ENCODE measurements around the gene PLEKHH1.
"Not testable (repeated sequence)": the region's sequence is repeated elsewhere in the genome, so short reads cannot be mapped to it uniquely, and the experiment has no call there.

Gene PLEKHH1

GRCh38 chr14:67529947-67530935 lies 2.8 kb upstream of the PLEKHH1 start:
- no peak for DNase-seq (ENCODE audit: low read depth in 2 of 2)

GRCh38 chr14:67532606-67532997 lies 488 bp upstream of the PLEKHH1 start:
- DNase-seq (ENCODE audit: low read depth in 2 of 2): no peak

GRCh38 chr14:67533754-67534085 lies 630 bp downstream of the PLEKHH1 start:
- no peak for DNase-seq (ENCODE audit: low read depth in 2 of 2)

- DNase-seq (ENCODE audit: low read depth in 2 of 2): no peak
Measured at GRCh38 chr14:67536087-67536486, 3.0 kb downstream of the PLEKHH1 start.

- DNase-seq (ENCODE audit: low read depth in 2 of 2): no peak
Measured at GRCh38 chr14:67537736-67538135, 4.6 kb downstream of the PLEKHH1 start.

GRCh38 chr14:67538501-67538900 lies 5.4 kb downstream of the PLEKHH1 start:
- no peak for DNase-seq (ENCODE audit: low read depth in 2 of 2)

- DNase-seq (ENCODE audit: low read depth in 2 of 2): no peak
Measured at GRCh38 chr14:67539116-67539515, 6.0 kb downstream of the PLEKHH1 start.

- no peak for DNase-seq (ENCODE audit: low read depth in 2 of 2)
Measured at GRCh38 chr14:67541448-67542387, 8.6 kb downstream of the PLEKHH1 start.

GRCh38 chr14:67542620-67543019 lies 9.5 kb downstream of the PLEKHH1 start:
- not testable (repeated sequence) for DNase-seq (ENCODE audit: low read depth in 2 of 2)

GRCh38 chr14:67544590-67544989 lies 11.5 kb downstream of the PLEKHH1 start:
- no peak for DNase-seq (ENCODE audit: low read depth in 2 of 2)

- no peak for DNase-seq (ENCODE audit: low read depth in 2 of 2)
Measured at GRCh38 chr14:67547224-67547780, 14.2 kb downstream of the PLEKHH1 start.

GRCh38 chr14:67549734-67550133 lies 16.6 kb downstream of the PLEKHH1 start:
- no peak for DNase-seq (ENCODE audit: low read depth in 2 of 2)

GRCh38 chr14:67551123-67551522 lies 18.0 kb downstream of the PLEKHH1 start:
- DNase-seq (ENCODE audit: low read depth in 2 of 2): no peak

- no peak for DNase-seq (ENCODE audit: low read depth in 2 of 2)
Measured at GRCh38 chr14:67551940-67552339, 18.9 kb downstream of the PLEKHH1 start.

- no peak for DNase-seq (ENCODE audit: low read depth in 2 of 2)
Measured at GRCh38 chr14:67553547-67553946, 20.5 kb downstream of the PLEKHH1 start.

GRCh38 chr14:67554341-67554740 lies 21.3 kb downstream of the PLEKHH1 start:
- DNase-seq (ENCODE audit: low read depth in 2 of 2): no peak

GRCh38 chr14:67555518-67556090 lies 22.5 kb downstream of the PLEKHH1 start:
- no peak for DNase-seq (ENCODE audit: low read depth in 2 of 2)

GRCh38 chr14:67556671-67557070 lies 23.6 kb downstream of the PLEKHH1 start:
- DNase-seq (ENCODE audit: low read depth in 2 of 2): no peak

GRCh38 chr14:67557118-67557517 lies 24.0 kb downstream of the PLEKHH1 start:
- no peak for DNase-seq (ENCODE audit: low read depth in 2 of 2)

GRCh38 chr14:67557656-67558055 lies 24.6 kb downstream of the PLEKHH1 start:
- DNase-seq (ENCODE audit: low read depth in 2 of 2): no peak

- DNase-seq (ENCODE audit: low read depth in 2 of 2): no peak
Measured at GRCh38 chr14:67559639-67560038, 26.5 kb downstream of the PLEKHH1 start.
